ENCODE data around the gene FAAP100. TPM values are rescaled to one million over a fixed set of nuclear protein-coding genes. Genes with fewer than 3 reads are reported as not detected.

The FAAP100 gene
- total RNA-seq, 4 donors from 2014 or later = 9.2 to 27.7 (median 11.9) TPM

DNA sequence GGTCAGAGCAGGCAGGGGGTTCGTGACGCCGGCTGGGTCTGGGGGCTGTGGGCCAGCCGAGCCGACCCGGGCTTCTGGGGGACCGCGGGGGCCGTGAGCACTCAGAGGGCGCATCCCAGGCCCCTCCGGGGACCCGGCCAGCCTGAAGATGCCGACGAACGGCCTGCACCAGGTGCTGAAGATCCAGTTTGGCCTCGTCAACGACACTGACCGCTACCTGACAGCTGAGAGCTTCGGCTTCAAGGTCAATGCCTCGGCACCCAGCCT is 23.8 kb downstream of the FAAP100 start:
- TF ChIP-seq, protein P1, sequence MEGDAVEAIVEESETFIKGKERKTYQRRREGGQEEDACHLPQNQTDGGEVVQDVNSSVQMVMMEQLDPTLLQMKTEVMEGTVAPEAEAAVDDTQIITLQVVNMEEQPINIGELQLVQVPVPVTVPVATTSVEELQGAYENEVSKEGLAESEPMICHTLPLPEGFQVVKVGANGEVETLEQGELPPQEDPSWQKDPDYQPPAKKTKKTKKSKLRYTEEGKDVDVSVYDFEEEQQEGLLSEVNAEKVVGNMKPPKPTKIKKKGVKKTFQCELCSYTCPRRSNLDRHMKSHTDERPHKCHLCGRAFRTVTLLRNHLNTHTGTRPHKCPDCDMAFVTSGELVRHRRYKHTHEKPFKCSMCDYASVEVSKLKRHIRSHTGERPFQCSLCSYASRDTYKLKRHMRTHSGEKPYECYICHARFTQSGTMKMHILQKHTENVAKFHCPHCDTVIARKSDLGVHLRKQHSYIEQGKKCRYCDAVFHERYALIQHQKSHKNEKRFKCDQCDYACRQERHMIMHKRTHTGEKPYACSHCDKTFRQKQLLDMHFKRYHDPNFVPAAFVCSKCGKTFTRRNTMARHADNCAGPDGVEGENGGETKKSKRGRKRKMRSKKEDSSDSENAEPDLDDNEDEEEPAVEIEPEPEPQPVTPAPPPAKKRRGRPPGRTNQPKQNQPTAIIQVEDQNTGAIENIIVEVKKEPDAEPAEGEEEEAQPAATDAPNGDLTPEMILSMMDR (IDR thresholded peaks at IDR 0.05; ENCODE audit: low read depth) = no peak

GRCh38 chr17:81527591-81528383 is 24.4 kb downstream of the FAAP100 start, which contains the start of gene FSCN2:
TSS of gene FSCN2 (plus strand) at chr17:81528377. CDS start at chr17:81528532, 155 bp downstream.
- TF ChIP-seq, protein P1 (IDR thresholded peaks at IDR 0.05; ENCODE audit: low read depth) = no peak

- TF ChIP-seq, protein P1 (IDR thresholded peaks at IDR 0.05; ENCODE audit: low read depth) = no peak
Observed at GRCh38 chr17:81526662-81527571, 25.2 kb downstream of the FAAP100 start.

DNA sequence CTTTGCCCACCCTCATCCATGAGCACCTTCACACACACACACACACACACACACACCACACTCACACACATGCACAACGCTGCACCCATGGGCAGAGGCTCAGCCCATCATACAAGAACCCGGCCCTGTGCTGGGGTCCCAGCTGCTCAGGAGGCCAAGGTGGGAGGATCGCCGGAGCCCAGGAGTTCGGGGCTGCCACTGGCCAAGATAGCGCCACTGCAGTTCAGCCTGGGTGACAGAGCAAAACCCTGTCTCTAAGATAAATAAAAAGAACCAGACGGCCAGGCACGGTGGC is 27.3 kb downstream of the FAAP100 start:
- TF ChIP-seq, protein P1 (IDR thresholded peaks at IDR 0.05; ENCODE audit: low read depth) = no peak

DNA sequence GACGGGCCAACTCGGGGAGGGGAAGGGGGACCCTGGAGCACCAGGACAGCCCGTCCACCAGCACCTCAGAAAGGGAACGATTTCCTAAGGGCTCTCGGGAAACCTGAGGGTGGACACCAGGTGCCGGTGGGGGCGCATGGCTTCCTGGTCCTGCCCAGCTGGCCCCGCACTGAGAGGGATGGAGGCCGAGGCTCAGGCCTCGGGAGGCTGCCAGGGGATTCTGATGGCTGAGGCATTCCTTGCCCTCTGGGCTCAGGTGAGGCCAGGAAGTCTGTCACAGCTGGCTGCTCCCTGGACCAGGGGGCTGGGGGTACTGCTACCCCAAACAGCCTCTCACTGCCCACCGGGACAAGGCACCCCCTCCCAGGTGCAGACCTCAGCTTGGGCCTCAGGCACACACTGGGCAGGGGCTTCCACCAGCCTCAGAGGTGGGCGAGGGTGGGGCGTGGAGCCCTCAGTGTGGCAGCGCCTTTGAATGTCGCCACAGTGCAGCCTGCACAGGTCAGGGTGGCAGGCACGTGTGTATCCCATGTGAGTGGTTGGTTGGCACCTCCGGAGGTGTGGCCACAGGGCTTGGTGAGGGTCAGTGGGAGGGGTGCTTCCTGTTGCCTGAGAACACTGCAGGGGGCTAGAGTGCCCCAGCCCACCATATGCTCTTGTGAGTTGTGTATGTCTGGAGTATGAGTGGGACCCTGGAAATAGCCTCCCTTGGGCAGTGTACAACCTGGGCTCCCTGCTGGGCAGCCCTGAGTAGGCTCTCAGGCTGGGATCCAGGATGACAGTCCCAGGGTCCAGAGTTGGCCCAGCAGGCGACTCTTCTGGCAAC is 27.9 kb downstream of the FAAP100 start:
- TF ChIP-seq, protein P1 (IDR thresholded peaks at IDR 0.05; ENCODE audit: low read depth) = no peak

GRCh38 chr17:81523402-81524038 is 28.6 kb downstream of the FAAP100 start:
- TF ChIP-seq, protein P1 (IDR thresholded peaks at IDR 0.05; ENCODE audit: low read depth) = no peak
